MCF 10A (cell line): ENCODE data around the gene SAG. TPM values are rescaled to one million over a fixed set of nuclear protein-coding genes. Genes with fewer than 3 reads are reported as not detected.

ENCODE experiments used
- BruUV-seq: library from RNA; stranded (reverse); fragments of 400-500 nt; replicated peaks from 2 replicates; lab custom pipeline; 2021; lab: Mats Ljungman, UMichigan
- CTCF ChIA-PET: fragments of 300-600 bp; sonication (Branson Sonifier 250); formaldehyde crosslinking; extraction: SDS; loops from one replicate; lab custom pipeline; 2021; ENCODE audit warnings: antibody characterized with exemption, inconsistent platforms; lab: Yijun Ruan, JAX
- POLR2A ChIA-PET: fragments of 300-600, 350-650 bp; sonication (Branson Sonifier 250); formaldehyde crosslinking; extraction: SDS; loops from one replicate; lab custom pipeline; 2020; ENCODE audit warnings: antibody characterized with exemption, inconsistent platforms; lab: Yijun Ruan, JAX
- DNase-seq: peaks from one replicate; pipeline ENCODE4 v3.0.0-alpha.2; 2018; ENCODE audit not compliant: unreplicated experiment
- H3K27ac Mint-ChIP-seq: one replicate; pipeline ENCODE4 v1.8.0; 2022; ENCODE audit warnings: mild to moderate bottlenecking, low read depth, mixed read lengths; ENCODE audit not compliant: unreplicated experiment
- H3K27me3 Mint-ChIP-seq: one replicate; pipeline ENCODE4 v1.8.0; 2022; ENCODE audit warnings: mixed read lengths; ENCODE audit not compliant: insufficient read depth, unreplicated experiment
- H3K36me3 Mint-ChIP-seq: one replicate; pipeline ENCODE4 v1.8.0; 2022; ENCODE audit warnings: mild to moderate bottlenecking, moderate library complexity, mixed read lengths; ENCODE audit not compliant: insufficient read depth, unreplicated experiment
- H3K4me1 Mint-ChIP-seq: one replicate; pipeline ENCODE4 v1.8.0; 2022; ENCODE audit warnings: mixed read lengths; ENCODE audit not compliant: insufficient read depth, unreplicated experiment
- H3K4me3 Mint-ChIP-seq: one replicate; pipeline ENCODE4 v1.8.0; 2022; ENCODE audit warnings: mild to moderate bottlenecking, moderate library complexity, mixed read lengths; ENCODE audit not compliant: unreplicated experiment
- H3K9me3 Mint-ChIP-seq: one replicate; pipeline ENCODE4 v1.8.0; 2022; ENCODE audit warnings: mixed read lengths; ENCODE audit not compliant: unreplicated experiment
- CTCF ChIP-seq: fragments of 200-600 bp; IDR thresholded peaks from one replicate; pipeline ENCODE4 v1.8.0; 2022; ENCODE audit warnings: antibody characterized with exemption, mild to moderate bottlenecking; ENCODE audit not compliant: unreplicated experiment
- intact Hi-C: fragments of 100-400 bp; cut with micrococcal nuclease; formaldehyde crosslinking; loops from 2 replicates; pipeline ENCODE4 v1.14.1; 2022
- total RNA-seq: library from RNA; stranded (reverse); gene quantifications from 2 replicates; pipeline ENCODE4 v1.2.3, GENCODE V29; 2022

The SAG gene
- total RNA-seq, 1 experiment from 2014 or later, result not detected

GRCh38 chr2:233285921-233286320 is 21.7 kb upstream of the SAG start:
- Mint-ChIP-seq H3K4me1 (no peaks in the 10 kb centered on the region), H3K36me3 (peaks cover 63% of the 10 kb centered on the region), H3K27ac (no peak overlapping the region), H3K4me3 (no peak overlapping the region), H3K9me3 (no peaks in the 10 kb centered on the region), H3K27me3 (no peaks in the 10 kb centered on the region)
- ChIA-PET POLR2A (no interaction called here), CTCF (interaction anchor here (0.6 to 1.1 kb wide), 3 partner anchors 157 to 528 kb away, joined by 3 to 5 read pairs (median 3); no protein-coding TSS in a partner anchor)
- no peak for DNase-seq
- intact Hi-C loops, result no loop called here
- no TSS peak for BruUV-seq
- TF ChIP-seq CTCF, result no peak

- no TSS peak for BruUV-seq
- CTCF ChIA-PET, result interaction anchor here (1.5 kb wide), 1 partner anchor 17 kb away, joined by 5 read pairs; no protein-coding TSS in a partner anchor
- peaks cover 69% of the 10 kb centered on the region for H3K36me3 Mint-ChIP-seq
These were observed 19.7 kb upstream of the SAG start for GRCh38 chr2:233287871-233288270.

GRCh38 chr2:233288663-233289062 is 19.0 kb upstream of the SAG start:
- ChIA-PET POLR2A (no interaction called here), CTCF (no interaction called here)
- Mint-ChIP-seq H3K4me1 (no peaks in the 10 kb centered on the region), H3K27me3 (no peaks in the 10 kb centered on the region), H3K4me3 (no peak overlapping the region), H3K27ac (peak overlapping the region; percentile 39), H3K9me3 (no peaks in the 10 kb centered on the region), H3K36me3 (peaks cover 69% of the 10 kb centered on the region)
- BruUV-seq, result no TSS peak
- intact Hi-C loops, result no loop called here
- TF ChIP-seq CTCF, result no peak
- DNase-seq, result no peak

More at GRCh38 chr2:233287871-233288270, 19.7 kb upstream of the SAG start:
- Mint-ChIP-seq H3K27me3 (no peaks in the 10 kb centered on the region), H3K27ac (no peak overlapping the region), H3K4me1 (no peaks in the 10 kb centered on the region), H3K9me3 (no peaks in the 10 kb centered on the region), H3K4me3 (no peak overlapping the region)
- no peak for DNase-seq
- TF ChIP-seq CTCF, result no peak
- intact Hi-C loops, result no loop called here
- POLR2A ChIA-PET, result no interaction called here

- no peak for TF ChIP-seq CTCF
- intact Hi-C loops, result loop anchor here (5.0 kb wide), 2 partner anchors 63 to 153 kb away; partner anchors contain the start of gene DGKD
- H3K9me3 Mint-ChIP-seq, result no peaks in the 10 kb centered on the region
- no peaks in the 10 kb centered on the region for H3K27me3 Mint-ChIP-seq
- CTCF ChIA-PET, result interaction anchor here (0.7 kb wide), 1 partner anchor 972 kb away, joined by 3 read pairs; no protein-coding TSS in a partner anchor
- DNase-seq, result no peak
- peak overlapping the region; percentile 39 for H3K27ac Mint-ChIP-seq
- H3K4me1 Mint-ChIP-seq, result no peaks in the 10 kb centered on the region
- BruUV-seq, result no TSS peak
- peaks cover 69% of the 10 kb centered on the region for H3K36me3 Mint-ChIP-seq
- POLR2A ChIA-PET, result no interaction called here
- H3K4me3 Mint-ChIP-seq, result no peak overlapping the region
These were observed 18.0 kb upstream of the SAG start for GRCh38 chr2:233289648-233290047.
